SK-N-SH (cell line): ENCODE measurements around the gene COMMD6. TPM values are rescaled to one million over a fixed set of nuclear protein-coding genes. Genes with fewer than 3 reads are reported as not detected.

Source experiments
- CTCF ChIA-PET: fragments of 300-600, 350-600 bp; formaldehyde crosslinking; extraction: SDS; loops from one replicate; lab custom pipeline; 2021; lab: Yijun Ruan, JAX
- POLR2A ChIA-PET: fragments of 350-600 bp; sonication (Branson Sonifier 250); formaldehyde crosslinking; extraction: SDS; loops from one replicate; lab custom pipeline; 2020; ENCODE audit warnings: antibody characterized with exemption, inconsistent platforms; lab: Yijun Ruan, JAX
- DNase-seq: peaks from one replicate; pipeline ENCODE4 v3.0.0; 2012
- H2AFZ ChIP-seq: fragments of 200-600 bp; sonication (generic); 2 replicates; pipeline ENCODE4 v1.8.1; 2016; ENCODE audit warnings: antibody characterized with exemption, mild to moderate bottlenecking, low read depth
- H3F3A ChIP-seq: fragments of 200-600 bp; sonication (generic); replicated peaks from 2 replicates; pipeline ENCODE3; 2016; ENCODE audit warnings: antibody characterized with exemption, mild to moderate bottlenecking; ENCODE audit not compliant: insufficient read depth
- H3K27ac ChIP-seq, 2 experiments: fragments of 200-500 bp in 1 of 2; fragments of 200-600 bp in 1 of 2; sonication (Bioruptor generic) in 1 of 2; sonication (generic), shearing (Covaris generic) in 1 of 2; 2 replicates each; pipeline versions ENCODE4 v1.5.1 to v1.6.1; 2014 to 2016; ENCODE audit warnings: low read depth in 2 of 2, inconsistent platforms in 1 of 2, low read length in 1 of 2, mild to moderate bottlenecking in 1 of 2, mixed read lengths in 1 of 2
- H3K27me3 ChIP-seq: fragments of 200-600 bp; sonication (generic), shearing (Covaris generic); 2 replicates; pipeline ENCODE4 v1.6.1; 2016; ENCODE audit warnings: mixed run types; ENCODE audit not compliant: insufficient read depth
- H3K36me3 ChIP-seq, 2 experiments: fragments of 200-500 bp in 1 of 2; fragments of 200-600 bp in 1 of 2; sonication (Bioruptor generic) in 1 of 2; sonication (generic) in 1 of 2; replicated peaks in 1 of 2; 2 replicates each; pipeline versions ENCODE3 to v1.5.1; 2014 to 2016; ENCODE audit warnings: low read length in 1 of 2, mild to moderate bottlenecking in 1 of 2; ENCODE audit not compliant: insufficient read depth in 2 of 2, control insufficient read depth in 1 of 2
- H3K4me1 ChIP-seq, 2 experiments: fragments of 200-500 bp in 1 of 2; fragments of 200-600 bp in 1 of 2; sonication (Bioruptor generic) in 1 of 2; sonication (generic), shearing (Covaris generic) in 1 of 2; 2 replicates each; pipeline versions ENCODE4 v1.5.1 to v1.6.1; 2014 to 2016; ENCODE audit warnings: low read depth in 1 of 2, low read length in 1 of 2, mixed run types in 1 of 2; ENCODE audit not compliant: insufficient read depth in 2 of 2, control insufficient read depth in 1 of 2
- H3K4me2 ChIP-seq: fragments of 200-600 bp; sonication (generic), shearing (Covaris generic); 2 replicates; pipeline ENCODE4 v1.6.1; 2017; ENCODE audit warnings: mixed run types
- H3K4me3 ChIP-seq, 2 experiments: fragments of 200-500 bp in 1 of 2; fragments of 200-600 bp in 1 of 2; sonication (Bioruptor generic) in 1 of 2; sonication (generic), shearing (Covaris generic) in 1 of 2; 2 replicates each; pipeline versions ENCODE4 v1.5.1 to v1.8.1; 2014 to 2016; ENCODE audit warnings: low read depth in 2 of 2, inconsistent platforms in 1 of 2, low read length in 1 of 2, mild to moderate bottlenecking in 1 of 2, mixed read lengths in 1 of 2, moderate library complexity in 1 of 2
- H3K79me2 ChIP-seq: fragments of 200-600 bp; sonication (generic); 2 replicates; pipeline ENCODE4 v1.8.1; 2017; ENCODE audit warnings: mild to moderate bottlenecking; ENCODE audit not compliant: insufficient read depth
- H3K9ac ChIP-seq: fragments of 200-600 bp; sonication (generic); 2 replicates; pipeline ENCODE4 v1.6.1; 2017; ENCODE audit warnings: mixed run types
- H3K9me2 ChIP-seq: fragments of 200-600 bp; sonication (generic); 2 replicates; pipeline ENCODE4 v1.6.1; 2017; ENCODE audit warnings: mixed run types
- H3K9me3 ChIP-seq: fragments of 200-600 bp; sonication (generic); 2 replicates; pipeline ENCODE4 v1.6.1; 2017; ENCODE audit warnings: mixed run types, mild to moderate bottlenecking, moderate library complexity
- H4K20me1 ChIP-seq: fragments of 200-600 bp; sonication (generic); 2 replicates; pipeline ENCODE4 v1.6.1; 2017; ENCODE audit warnings: mild to moderate bottlenecking, mixed run types; ENCODE audit not compliant: insufficient read depth
- CTCF ChIP-seq: fragments of 200-600 bp; sonication (generic); IDR thresholded peaks from 2 replicates; pipeline ENCODE4 v1.6.1; 2017; ENCODE audit warnings: antibody characterized with exemption, mild to moderate bottlenecking, moderate library complexity
- ELF1 ChIP-seq: IDR thresholded peaks from 2 replicates; pipeline ENCODE4 v1.4.0; 2012
- EP300 ChIP-seq, 2 experiments: IDR thresholded peaks; 2 replicates each; pipeline versions ENCODE4 v1.4.0 to v1.6.1; 2012; ENCODE audit warnings: borderline replicate concordance in 1 of 2, low read depth in 1 of 2, low read length in 1 of 2
- FOSL2 ChIP-seq: IDR thresholded peaks from 2 replicates; pipeline ENCODE4 v1.4.0; 2012; ENCODE audit warnings: low read depth, mild to moderate bottlenecking, moderate library complexity, borderline replicate concordance
- FOXM1 ChIP-seq: IDR thresholded peaks from 2 replicates; pipeline ENCODE4 v1.4.0; 2012; ENCODE audit warnings: low read depth, mild to moderate bottlenecking
- GABPA ChIP-seq: IDR thresholded peaks from 2 replicates; pipeline ENCODE4 v1.4.0; 2012; ENCODE audit warnings: low read depth, mild to moderate bottlenecking
- JUND ChIP-seq: IDR thresholded peaks from 2 replicates; pipeline ENCODE4 v1.4.0; 2012
- MEF2A ChIP-seq: IDR thresholded peaks from 2 replicates; pipeline ENCODE4 v1.4.0; 2012; ENCODE audit warnings: low read depth, borderline replicate concordance
- MXI1 ChIP-seq: IDR thresholded peaks from 2 replicates; pipeline ENCODE4 v1.6.1; 2012; ENCODE audit warnings: mild to moderate bottlenecking, low read depth, low read length, improper control_type of control experiment
- PBX3 ChIP-seq: IDR thresholded peaks from 2 replicates; pipeline ENCODE4; 2012
- RAD21 ChIP-seq: IDR thresholded peaks from 2 replicates; pipeline ENCODE4 v1.6.1; 2012; ENCODE audit warnings: mild to moderate bottlenecking, low read length
- REST ChIP-seq: IDR thresholded peaks from 2 replicates; pipeline ENCODE4 v1.6.1; 2012; ENCODE audit warnings: mild to moderate bottlenecking, low read depth, low read length, moderate library complexity
- SIN3A ChIP-seq: IDR thresholded peaks from 2 replicates; pipeline ENCODE4 v1.6.1; 2012; ENCODE audit warnings: low read depth, mild to moderate bottlenecking, low read length, moderate library complexity, borderline replicate concordance
- SMC3 ChIP-seq: IDR thresholded peaks from 2 replicates; pipeline ENCODE4 v1.6.1; 2012; ENCODE audit warnings: low read depth, low read length, improper control_type of control experiment
- TAF1 ChIP-seq: IDR thresholded peaks from 2 replicates; pipeline ENCODE4 v1.6.1; 2012; ENCODE audit warnings: low read depth, mild to moderate bottlenecking, low read length, moderate library complexity, borderline replicate concordance
- USF1 ChIP-seq: IDR thresholded peaks from 2 replicates; pipeline ENCODE4 v1.4.0; 2012; ENCODE audit warnings: low read depth, borderline replicate concordance
- YY1 ChIP-seq: IDR thresholded peaks from 2 replicates; pipeline ENCODE4 v1.4.0; 2012; ENCODE audit warnings: low read depth, mild to moderate bottlenecking
- WGBS: methylation state at CpG from one replicate; pipeline ENCODE4 v1.1.6; 2017; ENCODE audit warnings: low lambda C conversion rate; 5-methylcytosine and 5-hydroxymethylcytosine counted together
- polyA plus RNA-seq, 3 experiments: library from polyadenylated mRNA; depleted of rRNA; stranded (reverse); fragments of >200 nt; gene quantifications; 2 replicates each; pipeline ENCODE4 v1.2.3, GENCODE V29; 2012

Gene COMMD6
- polyA plus RNA-seq, 1 of the 3 experiments (the other 2 are of a cell fraction): 76.9 TPM

- no peaks in the 10 kb centered on the region for H4K20me1 ChIP-seq
- H3F3A ChIP-seq: peaks cover 10% of the 10 kb centered on the region
- peaks cover 4 to 5% of the 10 kb centered on the region in 2 experiments; a peak in 3 of 4 replicates for H3K4me1 ChIP-seq
- H3K9me3 ChIP-seq: no peaks in the 10 kb centered on the region
- peak; percentile 50 for DNase-seq
- ChIA-PET CTCF (interaction anchor here (0.7 to 2.1 kb wide), 6 partner anchors 13 to 178 kb away, joined by 3 to 13 read pairs (median 4); partner anchors contain the start of genes COMMD6 and TBC1D4), POLR2A (interaction anchor here (1.2 kb wide), 1 partner anchor 13 kb away, joined by 3 read pairs; the partner anchor contains the start of gene COMMD6)
- H3K27me3 ChIP-seq: no peaks in the 10 kb centered on the region
- H3K4me2 ChIP-seq: peak overlapping the region; percentile 83
- H3K9ac ChIP-seq: peak overlapping the region; percentile 80; the same call in 1 of the 2 replicates
- peaks cover 3 to 11% of the 10 kb centered on the region in 2 experiments for H3K36me3 ChIP-seq
- peaks cover 16% of the 10 kb centered on the region; the same call in 1 of the 2 replicates for H3K79me2 ChIP-seq
- H2AFZ ChIP-seq: peak overlapping the region; percentile 91
- peak overlapping the region; percentile 77 to 94; a peak in 3 of 4 replicates for H3K27ac ChIP-seq
- TF ChIP-seq REST (no peak), EP300 (IDR thresholded peaks at IDR 0.05; ENCODE audit: borderline replicate concordance in 1 of 2, low read depth in 1 of 2, low read length in 1 of 2) (no peak), FOSL2 (peak; percentile 12; the same call in 1 of the 2 replicates)
- H3K9me2 ChIP-seq: no peaks in the 10 kb centered on the region
- WGBS: 2% methylated on average over 10 of the region's 10 CpGs
- peak overlapping the region; percentile 72 to 85 for H3K4me3 ChIP-seq
Observed at GRCh38 chr13:75550159-75550567, 12.5 kb upstream of the COMMD6 start.

GRCh38 chr13:75549262-75550158 is 11.9 kb upstream of the COMMD6 start, which contains the start of gene UCHL3:
UCHL3 (plus strand) TSS chr13:75549791; CDS start chr13:75549821, 30 bp downstream.
- peak; percentile 95 for DNase-seq
- H3K79me2 ChIP-seq: peaks cover 16% of the 10 kb centered on the region; the same call in 1 of the 2 replicates
- H2AFZ ChIP-seq: peak within 1 kb of the TSS; percentile 91
- H3K36me3 ChIP-seq: peaks cover 0 to 10% of the 10 kb centered on the region in 2 experiments
- 3% methylated on average over 40 of the region's 74 CpGs for WGBS
- H3K27me3 ChIP-seq: no peaks in the 10 kb centered on the region
- peak within 1 kb of the TSS; percentile 72 to 85 for H3K4me3 ChIP-seq
- no peaks in the 10 kb centered on the region for H3K9me2 ChIP-seq
- H3K9me3 ChIP-seq: no peaks in the 10 kb centered on the region
- H3K4me2 ChIP-seq: peak within 1 kb of the TSS; percentile 83
- no peaks in the 10 kb centered on the region for H4K20me1 ChIP-seq
- CTCF ChIA-PET: interaction anchor here (0.7 to 2.1 kb wide), 6 partner anchors 12 to 177 kb away, joined by 3 to 13 read pairs (median 4); partner anchors contain the start of genes COMMD6 and TBC1D4
- peaks cover 10% of the 10 kb centered on the region for H3F3A ChIP-seq
- H3K4me1 ChIP-seq: peaks cover 4 to 5% of the 10 kb centered on the region in 2 experiments; a peak in 3 of 4 replicates
- peak within 1 kb of the TSS; percentile 80 for H3K9ac ChIP-seq
- POLR2A ChIA-PET: interaction anchor here (1.2 kb wide), 1 partner anchor 12 kb away, joined by 3 read pairs; the partner anchor contains the start of gene COMMD6
- H3K27ac ChIP-seq: peak within 1 kb of the TSS; percentile 77 to 94
- peak; percentile 98 for TF ChIP-seq MXI1
- TF ChIP-seq USF1: peak; percentile 41; the same call in 1 of the 2 replicates
- no peak for TF ChIP-seq GABPA
- no peak for TF ChIP-seq MEF2A
- peak; percentile 79 for TF ChIP-seq ELF1
- no peak for TF ChIP-seq YY1
- peak; percentile 79 for TF ChIP-seq CTCF
- peak; percentile 28 to 66; a peak in 1 of 4 replicates for TF ChIP-seq EP300 (IDR thresholded peaks at IDR 0.05; ENCODE audit: borderline replicate concordance in 1 of 2, low read depth in 1 of 2, low read length in 1 of 2)
- no peak for TF ChIP-seq PBX3
- peak; percentile 89 for TF ChIP-seq SIN3A
- no peak for TF ChIP-seq FOXM1
- peak; percentile 83 for TF ChIP-seq SMC3
- TF ChIP-seq TAF1: peak; percentile 56; the same call in 1 of the 2 replicates
- peak; percentile 74 for TF ChIP-seq RAD21
- no peak for TF ChIP-seq FOSL2
- TF ChIP-seq JUND: 0 out of 2 replicates have a peak, but pooled peaks have one; percentile 18
